HepG2 (cell line): ENCODE data around the gene AKNA. TPM values are rescaled to one million over a fixed set of nuclear protein-coding genes. Genes with fewer than 3 reads are reported as not detected.
"Not testable (repeated sequence)": the region's sequence is repeated elsewhere in the genome, so short reads cannot be mapped to it uniquely, and the experiment has no call there.

Experiments used
- ATAC-seq: fragments of 200-7000 bp; cut with Tn5 transposase; 3 replicates; pipeline ENCODE4 v1.9.1; 2020; ENCODE audit warnings: mild to moderate bottlenecking, moderate library complexity
- BruUV-seq: library from RNA; stranded (reverse); fragments of 400-500 nt; replicated peaks from 2 replicates; lab custom pipeline; 2021; lab: Mats Ljungman, UMichigan
- CTCF ChIA-PET: fragments of 300-600 bp; formaldehyde crosslinking; extraction: SDS; loops from one replicate; lab custom pipeline; 2021; ENCODE audit warnings: low total read pairs, inconsistent platforms, low intra/inter-chr PET ratio; lab: Yijun Ruan, JAX
- POLR2A ChIA-PET: fragments of 350-600 bp; sonication (Branson Sonifier 250); formaldehyde crosslinking; loops from one replicate; lab custom pipeline; 2020; ENCODE audit warnings: antibody characterized with exemption, inconsistent platforms; lab: Yijun Ruan, JAX
- DNase-seq: peaks from one replicate; pipeline ENCODE4 v3.0.0-alpha.2; 2015; ENCODE audit warnings: low spot score
- FAIRE-seq: peaks from 3 replicates; lab custom pipeline; 2011; peaks lifted over from hg19 to GRCh38; lab: Jason Lieb, UNC
- H2AFZ ChIP-seq: one replicate; pipeline ENCODE4 v1.6.1; 2011; ENCODE audit warnings: low read length, inconsistent platforms
- H3K27ac ChIP-seq: fragments of 300-600 bp; 3 replicates; pipeline ENCODE4 v1.8.0; 2011; ENCODE audit warnings: mixed run types, mild to moderate bottlenecking, mixed read lengths, low read length, inconsistent platforms; ENCODE audit not compliant: insufficient read depth; ENCODE audit errors: extremely low read length
- H3K27me3 ChIP-seq, 2 experiments: fragments of 200-600 bp in 1 of 2; 2 replicates in 1 of 2; 3 replicates in 1 of 2; pipeline versions ENCODE4 v1.6.0 to v1.8.0; 2011; ENCODE audit warnings: low read length in 2 of 2, mild to moderate bottlenecking in 2 of 2, moderate library complexity in 2 of 2, inconsistent platforms in 1 of 2; ENCODE audit not compliant: insufficient read depth in 2 of 2, control insufficient read depth in 1 of 2
- H3K36me3 ChIP-seq, 2 experiments: fragments of 200-600 bp in 1 of 2; replicated peaks in 1 of 2; 2 replicates in 1 of 2; 3 replicates in 1 of 2; pipeline versions ENCODE4 v1.5.1 to v1.8.0; 2011; ENCODE audit warnings: low read length in 2 of 2, inconsistent platforms in 1 of 2; ENCODE audit not compliant: insufficient read depth in 2 of 2, control insufficient read depth in 1 of 2
- H3K4me1 ChIP-seq: 2 replicates; pipeline ENCODE4 v1.5.1; 2012; ENCODE audit warnings: low read length, inconsistent platforms; ENCODE audit not compliant: insufficient read depth
- H3K4me2 ChIP-seq: 2 replicates; pipeline ENCODE4 v1.6.0; 2011; ENCODE audit warnings: low read depth, low read length, inconsistent platforms
- H3K4me3 ChIP-seq, 3 experiments: fragments of 200-600 bp in 1 of 3; sonication (generic), shearing (Covaris generic) in 1 of 3; replicated peaks in 1 of 3; 2 replicates each; pipeline ENCODE4 v1.5.1; 2011 to 2016; ENCODE audit warnings: low read length in 3 of 3, inconsistent platforms in 2 of 3, low read depth in 2 of 3, mild to moderate bottlenecking in 2 of 3, control low read depth in 1 of 3, mixed read lengths in 1 of 3; ENCODE audit not compliant: insufficient read depth in 1 of 3
- H3K79me2 ChIP-seq: one replicate; pipeline ENCODE4 v1.6.1; 2011; ENCODE audit warnings: low read length, inconsistent platforms; ENCODE audit not compliant: insufficient read depth
- H3K9ac ChIP-seq: 2 replicates; pipeline ENCODE4 v1.6.0; 2011; ENCODE audit warnings: mild to moderate bottlenecking, low read depth, low read length, inconsistent platforms; ENCODE audit not compliant: insufficient read depth
- H3K9me3 ChIP-seq: 2 replicates; pipeline ENCODE4 v1.5.1; 2012; ENCODE audit warnings: mild to moderate bottlenecking, low read length
- H4K20me1 ChIP-seq: 2 replicates; pipeline ENCODE4 v1.6.0; 2011; ENCODE audit warnings: inconsistent platforms, mild to moderate bottlenecking, low read length, moderate library complexity; ENCODE audit not compliant: insufficient read depth
- WGBS: methylation state at CpG from one replicate; pipeline ENCODE4 v1.1.6; 2017; ENCODE audit warnings: low lambda C conversion rate; 5-methylcytosine and 5-hydroxymethylcytosine counted together
- in situ Hi-C: cut with HindIII; loops from 2 replicates; pipeline ENCODE4 v1.10.0; 2017; ENCODE audit warnings: low pct_unique_long_range_greater_than_20kb; ENCODE audit not compliant: extremely low pct_ligation_motif_present
- intact Hi-C: fragments of 100-400 bp; cut with micrococcal nuclease; formaldehyde crosslinking; loops from one replicate; pipeline ENCODE4 v1.10.0; 2022; ENCODE audit not compliant: unreplicated experiment
- polyA plus RNA-seq, 8 experiments: library from polyadenylated mRNA; depleted of rRNA in 3 of 8; stranded (reverse) in 7 of 8; unstranded in 1 of 8; fragments of >200 nt; fragmentation: Illumina TruSeq in 4 of 8; extraction: Trizol in 4 of 8; gene quantifications; 2 replicates each; pipeline versions ENCODE4 v1.2.1 to v1.2.3, GENCODE V29; 2011 to 2016; ENCODE audit warnings: low read depth in 4 of 8, missing spikeins in 1 of 8, mixed read lengths in 1 of 8; ENCODE audit not compliant: insufficient read depth in 1 of 8
- total RNA-seq, 5 experiments: library from RNA; depleted of rRNA; stranded (reverse); fragments of >200 nt; fragmentation: Illumina TruSeq; extraction: Trizol; gene quantifications; 2 replicates each; pipeline ENCODE4 v1.2.3, GENCODE V29; 2016; ENCODE audit warnings: low read depth in 1 of 5
- TF ChIP-seq, protein P1 (sequence below): sonication (generic); formaldehyde crosslinking; IDR thresholded peaks from 2 replicates; pipeline ENCODE4 v1.5.1; 2020; ENCODE audit warnings: mild to moderate bottlenecking, missing genetic modification reagents, moderate library complexity

The AKNA gene
- total and polyA plus RNA-seq, 2 of the 13 experiments (the other 11 are each of a cell fraction or from before 2014, with no cell fraction given) = 3.0 to 3.1 TPM

- POLR2A ChIA-PET = interaction anchor here (0.8 kb wide), 1 partner anchor 251 kb away, joined by 3 read pairs; the partner anchor contains the start of gene AMBP
Measured at GRCh38 chr9:114329625-114330022, 58.2 kb downstream of the AKNA start, which contains the start of gene ORM2. TSS of gene ORM2 (plus strand) at chr9:114329869. CDS start at chr9:114329905, 36 bp downstream.

More at GRCh38 chr9:114329625-114330022, 58.2 kb downstream of the AKNA start, which contains the start of gene ORM2:
- FAIRE-seq = peak; percentile 99
- Histone ChIP-seq H3K4me2 (peak within 1 kb of the TSS; percentile 88), H3K9ac (peak within 1 kb of the TSS; percentile 73), H3K27ac (peak within 1 kb of the TSS; percentile 96), H3K4me1 (peaks cover 56% of the 10 kb centered on the region), H3K4me3 (peak within 1 kb of the TSS; percentile 49 to 72 (median 67); a peak in 5 of 6 replicates), H3K79me2 (peaks cover 11% of the 10 kb centered on the region)
- CTCF ChIA-PET, H3K36me3 ChIP-seq, in situ Hi-C loops, H3K27me3 ChIP-seq, intact Hi-C loops, BruUV-seq, DNase-seq, H3K9me3 ChIP-seq, H2AFZ ChIP-seq, H4K20me1 ChIP-seq: not testable (repeated sequence)
- TF ChIP-seq, protein P1, sequence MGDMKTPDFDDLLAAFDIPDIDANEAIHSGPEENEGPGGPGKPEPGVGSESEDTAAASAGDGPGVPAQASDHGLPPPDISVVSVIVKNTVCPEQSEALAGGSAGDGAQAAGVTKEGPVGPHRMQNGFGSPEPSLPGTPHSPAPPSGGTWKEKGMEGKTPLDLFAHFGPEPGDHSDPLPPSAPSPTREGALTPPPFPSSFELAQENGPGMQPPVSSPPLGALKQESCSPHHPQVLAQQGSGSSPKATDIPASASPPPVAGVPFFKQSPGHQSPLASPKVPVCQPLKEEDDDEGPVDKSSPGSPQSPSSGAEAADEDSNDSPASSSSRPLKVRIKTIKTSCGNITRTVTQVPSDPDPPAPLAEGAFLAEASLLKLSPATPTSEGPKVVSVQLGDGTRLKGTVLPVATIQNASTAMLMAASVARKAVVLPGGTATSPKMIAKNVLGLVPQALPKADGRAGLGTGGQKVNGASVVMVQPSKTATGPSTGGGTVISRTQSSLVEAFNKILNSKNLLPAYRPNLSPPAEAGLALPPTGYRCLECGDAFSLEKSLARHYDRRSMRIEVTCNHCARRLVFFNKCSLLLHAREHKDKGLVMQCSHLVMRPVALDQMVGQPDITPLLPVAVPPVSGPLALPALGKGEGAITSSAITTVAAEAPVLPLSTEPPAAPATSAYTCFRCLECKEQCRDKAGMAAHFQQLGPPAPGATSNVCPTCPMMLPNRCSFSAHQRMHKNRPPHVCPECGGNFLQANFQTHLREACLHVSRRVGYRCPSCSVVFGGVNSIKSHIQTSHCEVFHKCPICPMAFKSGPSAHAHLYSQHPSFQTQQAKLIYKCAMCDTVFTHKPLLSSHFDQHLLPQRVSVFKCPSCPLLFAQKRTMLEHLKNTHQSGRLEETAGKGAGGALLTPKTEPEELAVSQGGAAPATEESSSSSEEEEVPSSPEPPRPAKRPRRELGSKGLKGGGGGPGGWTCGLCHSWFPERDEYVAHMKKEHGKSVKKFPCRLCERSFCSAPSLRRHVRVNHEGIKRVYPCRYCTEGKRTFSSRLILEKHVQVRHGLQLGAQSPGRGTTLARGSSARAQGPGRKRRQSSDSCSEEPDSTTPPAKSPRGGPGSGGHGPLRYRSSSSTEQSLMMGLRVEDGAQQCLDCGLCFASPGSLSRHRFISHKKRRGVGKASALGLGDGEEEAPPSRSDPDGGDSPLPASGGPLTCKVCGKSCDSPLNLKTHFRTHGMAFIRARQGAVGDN = 0 out of 2 replicates have a peak, but pooled peaks have one; percentile 18
- no CpG with 5 or more reads among the region's 10 CpGs for WGBS
- peak; percentile 86 for ATAC-seq
